ENCODE measurements around the gene ITK.
"Not testable (repeated sequence)": the region's sequence is repeated elsewhere in the genome, so short reads cannot be mapped to it uniquely, and the experiment has no call there.

The ITK gene

DNA sequence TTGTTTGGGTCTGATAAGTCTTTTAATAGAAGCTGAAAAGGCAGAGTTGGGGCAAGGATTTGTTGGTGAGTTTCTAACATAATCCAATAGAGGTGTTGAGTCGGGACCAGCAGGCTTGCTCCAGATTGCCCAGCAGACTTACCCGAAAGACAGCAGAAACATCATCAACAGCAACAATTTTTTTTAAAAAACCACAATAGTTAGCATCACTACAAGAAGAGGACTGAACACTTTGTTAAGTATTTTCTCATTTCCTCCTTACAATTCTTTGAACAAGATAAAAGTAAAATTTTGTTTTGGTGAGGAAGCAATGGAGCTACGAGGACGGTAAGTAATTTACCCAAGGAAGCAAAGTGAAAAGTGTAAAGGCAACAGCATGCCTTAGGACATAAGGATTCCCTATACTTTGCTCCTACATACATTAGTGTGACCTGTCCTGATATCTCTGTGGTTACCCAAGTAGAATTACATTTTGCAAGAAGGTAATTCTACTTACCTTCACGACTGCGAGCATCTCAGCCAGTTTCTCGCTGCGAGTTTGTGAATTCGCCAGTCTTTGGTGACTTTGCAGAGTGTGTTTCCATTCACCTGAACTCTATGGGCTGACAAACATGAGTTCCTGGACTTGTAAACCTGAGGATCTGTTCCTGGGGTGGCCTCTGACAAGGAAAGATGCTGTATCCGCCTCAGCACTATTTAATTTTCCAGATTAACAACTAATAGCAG is 13.2 kb downstream of the ITK start:
- no peak for TF ChIP-seq EZH2 (IDR thresholded peaks at IDR 0.05)
- no peak for TF ChIP-seq POLR2AphosphoS5 (IDR thresholded peaks at IDR 0.05; ENCODE audit: borderline replicate concordance, low read depth, low read length)
- no peak for TF ChIP-seq FOXP2 (optimal IDR thresholded peaks at IDR 0.05; ENCODE audit: control extremely low read depth, extremely low read length, insufficient read depth)
- no peak overlapping the region for H3K4me3 ChIP-seq
- H3K36me3 ChIP-seq (ENCODE audit: insufficient read depth, low read length), result no peaks in the 10 kb centered on the region
- no peaks in the 10 kb centered on the region for H3K9me3 ChIP-seq (ENCODE audit: low read depth, low read length)
- no peak overlapping the region for H3K27ac ChIP-seq
- no peak for DNase-seq (ENCODE audit: low read depth, low spot score)
- no peak overlapping the region for H3K9ac ChIP-seq (ENCODE audit: insufficient read length)

DNA sequence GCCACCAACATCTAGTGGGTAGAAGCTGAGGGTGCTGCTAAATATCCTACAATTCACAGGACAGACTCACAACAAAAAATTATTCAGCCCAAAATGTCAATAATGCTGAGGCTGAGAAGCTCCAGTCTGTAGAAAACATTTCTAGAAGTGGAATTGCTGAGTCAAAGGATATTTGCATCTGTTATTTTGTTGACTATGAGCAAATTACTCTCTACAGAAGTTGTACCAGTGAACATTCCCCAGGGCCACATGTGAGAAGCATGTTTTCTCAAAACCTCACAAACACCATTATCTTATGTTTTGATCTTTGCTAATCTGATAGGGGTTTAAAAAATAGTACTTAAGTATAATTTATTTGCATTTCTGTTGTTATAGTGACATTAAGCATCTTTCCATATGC is 15.4 kb downstream of the ITK start:
- Histone ChIP-seq H3K4me3 (no peak overlapping the region), H3K9me3 (ENCODE audit: low read depth, low read length) (no peaks in the 10 kb centered on the region), H3K36me3 (ENCODE audit: insufficient read depth, low read length) (no peaks in the 10 kb centered on the region), H3K27ac (no peak overlapping the region), H3K9ac (ENCODE audit: insufficient read length) (no peak overlapping the region)
- DNase-seq (ENCODE audit: low read depth, low spot score), result peak; percentile 3
- TF ChIP-seq FOXP2 (optimal IDR thresholded peaks at IDR 0.05; ENCODE audit: control extremely low read depth, extremely low read length, insufficient read depth) (no peak), EZH2 (IDR thresholded peaks at IDR 0.05) (no peak), POLR2AphosphoS5 (IDR thresholded peaks at IDR 0.05; ENCODE audit: borderline replicate concordance, low read depth, low read length) (no peak)

DNA sequence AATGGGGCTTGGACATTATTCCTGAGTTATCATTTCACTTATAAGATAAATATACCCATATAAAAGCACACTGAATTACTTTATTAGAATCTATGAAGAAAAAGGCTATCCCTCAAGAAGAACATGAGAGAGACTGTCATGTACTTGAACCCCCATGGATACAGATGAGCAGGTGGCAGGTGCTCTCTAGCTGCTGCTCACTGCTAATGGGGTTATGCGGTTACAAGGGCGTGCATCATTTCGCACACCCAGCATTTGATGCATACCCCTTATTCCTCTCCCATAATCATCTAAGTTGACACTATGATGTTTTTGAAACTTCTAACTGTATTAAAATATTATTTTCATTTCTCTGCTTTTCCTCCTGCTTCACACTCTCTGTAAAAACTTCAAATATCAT is 16.4 kb downstream of the ITK start:
- Histone ChIP-seq H3K36me3 (ENCODE audit: insufficient read depth, low read length) (no peaks in the 10 kb centered on the region), H3K27ac (no peak overlapping the region), H3K4me3 (no peak overlapping the region), H3K9me3 (ENCODE audit: low read depth, low read length) (no peaks in the 10 kb centered on the region), H3K9ac (ENCODE audit: insufficient read length) (no peak overlapping the region)
- no peak for TF ChIP-seq EZH2 (IDR thresholded peaks at IDR 0.05)
- no peak for TF ChIP-seq POLR2AphosphoS5 (IDR thresholded peaks at IDR 0.05; ENCODE audit: borderline replicate concordance, low read depth, low read length)
- TF ChIP-seq FOXP2 (optimal IDR thresholded peaks at IDR 0.05; ENCODE audit: control extremely low read depth, extremely low read length, insufficient read depth), result no peak
- no peak for DNase-seq (ENCODE audit: low read depth, low spot score)

DNA sequence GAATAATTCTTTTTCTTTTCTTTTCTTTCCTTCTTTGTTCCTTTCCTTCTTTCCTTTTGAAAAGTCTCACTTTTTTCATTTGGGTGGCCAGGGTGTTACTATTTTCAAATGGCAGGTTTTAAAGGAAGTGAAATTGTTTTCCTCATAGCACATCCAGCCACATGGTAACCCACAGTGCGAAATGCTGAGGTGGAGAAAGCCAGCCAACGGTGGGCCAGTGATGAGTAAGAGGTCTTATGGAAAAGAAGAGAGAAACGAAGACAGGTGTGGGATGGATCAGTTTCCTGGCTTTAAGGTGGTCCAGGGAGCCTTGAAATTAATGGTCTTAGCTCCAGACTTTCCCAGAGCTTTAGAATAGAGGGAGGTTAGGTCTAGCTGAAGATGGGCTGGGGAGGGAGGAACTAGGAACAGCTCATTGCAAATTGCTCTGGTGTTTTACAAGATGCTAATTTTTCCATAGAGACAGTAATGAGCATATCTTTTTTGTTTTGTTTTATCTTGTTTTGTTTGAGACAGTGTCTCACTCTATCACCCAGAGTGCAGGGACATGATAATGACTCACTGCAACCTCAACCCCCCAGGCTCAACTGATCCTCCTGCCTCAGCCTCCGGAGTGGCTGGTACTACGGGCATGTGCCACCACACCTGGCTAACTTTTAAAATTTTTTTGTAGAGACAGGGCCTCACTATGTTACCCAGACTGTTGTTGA is 17.8 kb downstream of the ITK start:
- TF ChIP-seq POLR2AphosphoS5 (IDR thresholded peaks at IDR 0.05; ENCODE audit: borderline replicate concordance, low read depth, low read length) (no peak), FOXP2 (optimal IDR thresholded peaks at IDR 0.05; ENCODE audit: control extremely low read depth, extremely low read length, insufficient read depth) (no peak), EZH2 (IDR thresholded peaks at IDR 0.05) (no peak)
- no peaks in the 10 kb centered on the region for H3K9me3 ChIP-seq (ENCODE audit: low read depth, low read length)
- H3K4me3 ChIP-seq, result no peak overlapping the region
- H3K9ac ChIP-seq (ENCODE audit: insufficient read length), result no peak overlapping the region
- DNase-seq (ENCODE audit: low read depth, low spot score), result no peak
- H3K36me3 ChIP-seq (ENCODE audit: insufficient read depth, low read length), result no peaks in the 10 kb centered on the region
- H3K27ac ChIP-seq, result no peak overlapping the region

DNA sequence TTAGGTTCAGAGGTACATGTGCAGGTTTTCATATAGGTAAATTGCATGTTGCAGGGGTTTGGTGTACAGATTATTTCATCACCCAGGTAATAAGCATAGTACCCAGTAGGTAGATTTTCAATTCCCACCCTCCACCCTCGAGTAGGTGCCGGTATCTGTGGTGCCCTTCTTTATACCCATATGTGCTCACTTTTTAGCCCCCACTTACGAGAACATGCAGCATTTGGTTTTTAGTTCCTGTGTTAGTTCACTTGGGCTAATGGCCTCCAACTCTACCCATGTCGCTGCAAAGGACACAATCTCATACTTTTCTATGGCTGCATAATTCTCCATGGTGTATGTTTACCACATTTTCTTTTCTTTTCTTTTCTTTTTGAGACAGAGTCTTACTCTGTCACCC is 21.2 kb downstream of the ITK start:
- TF ChIP-seq POLR2AphosphoS5 (IDR thresholded peaks at IDR 0.05; ENCODE audit: borderline replicate concordance, low read depth, low read length), result no peak
- TF ChIP-seq EZH2 (IDR thresholded peaks at IDR 0.05), result no peak
- Histone ChIP-seq H3K9ac (ENCODE audit: insufficient read length) (no peak overlapping the region), H3K9me3 (ENCODE audit: low read depth, low read length) (no peaks in the 10 kb centered on the region), H3K36me3 (ENCODE audit: insufficient read depth, low read length) (no peaks in the 10 kb centered on the region), H3K4me3 (no peak overlapping the region), H3K27ac (no peak overlapping the region)
- no peak for DNase-seq (ENCODE audit: low read depth, low spot score)

DNA sequence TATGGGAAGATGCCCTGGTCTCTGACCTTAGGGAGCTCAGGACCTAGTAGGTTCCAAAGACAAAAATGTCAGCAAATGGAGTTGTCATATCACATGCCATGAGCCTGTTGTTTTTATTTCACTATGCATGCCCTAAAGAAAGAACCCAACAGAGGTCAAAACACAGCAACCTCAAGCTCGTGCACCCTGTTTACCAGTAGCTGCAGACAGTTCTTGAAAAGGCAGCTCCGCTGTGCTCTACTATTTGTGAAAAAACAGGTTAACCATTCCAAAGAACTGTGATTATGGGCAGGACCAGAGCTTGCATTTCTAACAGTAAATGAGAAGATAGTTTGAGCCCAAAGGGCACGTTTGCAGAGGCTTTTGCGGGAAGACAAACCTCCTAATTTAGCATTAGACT is 22.8 kb downstream of the ITK start:
- no peak for TF ChIP-seq FOXP2 (optimal IDR thresholded peaks at IDR 0.05; ENCODE audit: control extremely low read depth, extremely low read length, insufficient read depth)
- no peak for TF ChIP-seq EZH2 (IDR thresholded peaks at IDR 0.05)
- TF ChIP-seq POLR2AphosphoS5 (IDR thresholded peaks at IDR 0.05; ENCODE audit: borderline replicate concordance, low read depth, low read length), result no peak
- Histone ChIP-seq H3K27ac (no peak overlapping the region), H3K9me3 (ENCODE audit: low read depth, low read length) (no peaks in the 10 kb centered on the region), H3K36me3 (ENCODE audit: insufficient read depth, low read length) (no peaks in the 10 kb centered on the region), H3K9ac (ENCODE audit: insufficient read length) (no peak overlapping the region), H3K4me3 (no peak overlapping the region)
- DNase-seq (ENCODE audit: low read depth, low spot score), result no peak

DNA sequence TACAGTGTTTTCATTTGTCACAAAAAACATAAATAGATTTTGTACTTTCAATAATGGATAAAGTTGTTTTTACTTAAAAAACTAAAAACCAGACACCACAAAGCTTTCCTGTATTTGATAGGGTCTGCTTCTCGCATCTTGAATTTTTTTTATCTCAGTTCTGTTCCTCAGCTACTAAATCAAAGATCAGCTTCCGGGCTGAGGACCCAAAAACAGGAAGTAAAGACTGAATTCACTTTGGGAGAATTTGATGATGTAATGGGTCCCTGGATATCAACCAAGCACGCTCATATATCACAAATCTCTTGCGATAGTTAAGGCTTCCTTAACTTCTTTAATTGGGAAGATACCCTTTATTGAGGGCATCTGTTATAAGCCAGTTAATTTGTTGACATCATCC is 24.1 kb downstream of the ITK start:
- no peaks in the 10 kb centered on the region for H3K36me3 ChIP-seq (ENCODE audit: insufficient read depth, low read length)
- no peak for TF ChIP-seq POLR2AphosphoS5 (IDR thresholded peaks at IDR 0.05; ENCODE audit: borderline replicate concordance, low read depth, low read length)
- TF ChIP-seq EZH2 (IDR thresholded peaks at IDR 0.05), result no peak
- no peak for TF ChIP-seq FOXP2 (optimal IDR thresholded peaks at IDR 0.05; ENCODE audit: control extremely low read depth, extremely low read length, insufficient read depth)
- no peak for DNase-seq (ENCODE audit: low read depth, low spot score)
- no peak overlapping the region for H3K4me3 ChIP-seq
- no peaks in the 10 kb centered on the region for H3K9me3 ChIP-seq (ENCODE audit: low read depth, low read length)
- no peak overlapping the region for H3K27ac ChIP-seq
- no peak overlapping the region for H3K9ac ChIP-seq (ENCODE audit: insufficient read length)

DNA sequence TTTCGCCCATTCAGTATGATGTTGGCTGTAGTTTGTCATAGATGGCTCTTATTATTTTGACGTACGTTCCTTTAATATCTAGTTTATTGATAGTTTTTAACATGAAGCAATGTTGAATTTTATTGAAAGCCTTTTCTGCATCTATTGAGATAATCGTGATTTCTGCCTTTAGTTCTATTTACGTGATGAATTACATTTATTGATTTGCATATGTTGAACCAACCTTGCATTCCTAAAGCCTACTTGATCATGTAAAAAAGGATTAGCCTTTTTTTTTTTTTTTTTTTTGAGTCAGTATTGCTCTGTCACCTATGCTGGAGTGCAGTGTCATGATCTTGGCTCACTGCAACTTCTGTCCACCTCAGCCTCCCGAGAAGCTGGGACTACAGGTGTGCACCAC is 25.1 kb downstream of the ITK start:
- H3K36me3 ChIP-seq (ENCODE audit: insufficient read depth, low read length), result no peaks in the 10 kb centered on the region
- DNase-seq (ENCODE audit: low read depth, low spot score), result no peak
- H3K9me3 ChIP-seq (ENCODE audit: low read depth, low read length), result no peaks in the 10 kb centered on the region
- no peak for TF ChIP-seq EZH2 (IDR thresholded peaks at IDR 0.05)
- TF ChIP-seq FOXP2 (optimal IDR thresholded peaks at IDR 0.05; ENCODE audit: control extremely low read depth, extremely low read length, insufficient read depth), result no peak
- TF ChIP-seq POLR2AphosphoS5 (IDR thresholded peaks at IDR 0.05; ENCODE audit: borderline replicate concordance, low read depth, low read length), result no peak
- no peak overlapping the region for H3K9ac ChIP-seq (ENCODE audit: insufficient read length)
- no peak overlapping the region for H3K27ac ChIP-seq
- H3K4me3 ChIP-seq, result no peak overlapping the region

DNA sequence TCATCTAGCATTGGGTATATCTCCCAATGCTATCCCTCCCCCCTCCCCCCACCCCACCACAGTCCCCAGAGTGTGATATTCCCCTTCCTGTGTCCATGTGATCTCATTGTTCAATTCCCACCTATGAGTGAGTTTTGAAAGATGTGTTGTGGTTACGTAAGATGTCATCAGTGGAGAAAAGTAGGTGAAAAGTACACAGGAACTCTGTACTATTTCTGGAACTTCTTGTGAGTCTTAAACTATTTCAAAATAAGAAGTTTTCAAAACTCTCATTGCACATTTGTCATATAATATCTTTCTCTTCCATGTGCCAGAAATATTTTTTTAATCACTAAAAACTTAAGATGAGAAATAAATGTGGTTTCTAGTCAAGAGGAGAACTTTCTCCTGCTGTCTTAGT is 30.0 kb downstream of the ITK start:
- not testable (repeated sequence) for H3K36me3 ChIP-seq (ENCODE audit: insufficient read depth, low read length); H3K9me3 ChIP-seq (ENCODE audit: low read depth, low read length); H3K27ac ChIP-seq; H3K9ac ChIP-seq (ENCODE audit: insufficient read length); H3K4me3 ChIP-seq; DNase-seq (ENCODE audit: low read depth, low spot score)
